GM19395 (cell line): ENCODE results near the gene MC2R.

Experiments used
- ATAC-seq: cut with Tn5 transposase; IDR thresholded peaks from one replicate; pipeline ENCODE4 v1.9.1; 2021; ENCODE audit warnings: mild to moderate bottlenecking, moderate library complexity; ENCODE audit not compliant: unreplicated experiment

The MC2R gene

GRCh38 chr18:13915391-13915790, at the start of gene MC2R:
Gene MC2R (minus strand): TSS chr18:13915536. CDS start chr18:13885518, 30,018 bp downstream.
- no peak for ATAC-seq

GRCh38 chr18:13945811-13946210, 30.5 kb upstream of the MC2R start:
- no peak for ATAC-seq

GRCh38 chr18:13943338-13943737, 28.0 kb upstream of the MC2R start:
- no peak for ATAC-seq

DNA sequence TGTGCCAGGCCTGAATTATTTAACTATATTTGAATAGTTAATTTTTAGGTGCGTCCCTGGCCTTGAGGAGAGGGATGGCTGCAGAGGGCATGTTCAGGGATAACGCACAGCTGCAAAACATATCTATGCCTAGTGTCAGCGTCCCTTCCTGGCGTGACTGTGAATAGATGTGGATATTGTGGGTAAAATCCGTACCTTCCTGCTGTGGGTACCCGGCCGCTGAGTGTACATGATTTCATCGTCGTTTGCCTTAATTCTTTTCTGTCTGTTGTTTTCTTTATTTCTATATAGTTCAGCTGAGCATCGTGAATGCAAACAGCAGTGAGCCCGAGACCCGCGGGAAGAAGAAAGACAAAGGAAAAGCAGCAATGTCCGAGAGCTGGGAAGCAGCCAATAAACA, 25.0 kb upstream of the MC2R start:
- no peak for ATAC-seq

GRCh38 chr18:13934676-13935075, 19.3 kb upstream of the MC2R start:
- ATAC-seq, result no peak

DNA sequence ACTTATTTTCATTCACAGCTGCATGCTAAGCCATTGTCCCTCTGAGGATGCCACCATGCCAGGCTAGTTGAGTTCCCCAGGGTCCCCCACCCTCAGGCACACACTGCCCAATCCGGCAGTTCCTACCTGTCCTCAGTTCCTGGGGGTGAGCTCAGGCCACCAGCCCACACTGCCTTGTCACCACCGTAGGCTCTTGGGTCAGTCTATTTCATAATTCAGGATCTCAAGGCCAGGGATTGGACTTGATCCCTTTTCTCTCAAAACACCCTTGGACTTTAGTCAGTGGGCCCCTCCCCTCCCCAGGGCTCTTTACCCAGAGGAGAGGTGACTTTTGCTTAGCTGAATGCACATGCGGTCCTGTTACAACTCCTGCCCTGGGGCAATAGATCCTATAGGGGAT, 18.7 kb upstream of the MC2R start:
- ATAC-seq, result no peak

- ATAC-seq, result no peak
Observed at GRCh38 chr18:13932285-13933025, 17.1 kb upstream of the MC2R start.

GRCh38 chr18:13930964-13931363, 15.6 kb upstream of the MC2R start:
- ATAC-seq, result no peak

- no peak for ATAC-seq
Observed at GRCh38 chr18:13923221-13923620, 7.9 kb upstream of the MC2R start.

- ATAC-seq, result no peak
Observed at GRCh38 chr18:13918898-13919297, 3.6 kb upstream of the MC2R start.

GRCh38 chr18:13917401-13917800, 2.1 kb upstream of the MC2R start:
- no peak for ATAC-seq

GRCh38 chr18:13916559-13916958, 1.2 kb upstream of the MC2R start:
- ATAC-seq, result no peak

DNA sequence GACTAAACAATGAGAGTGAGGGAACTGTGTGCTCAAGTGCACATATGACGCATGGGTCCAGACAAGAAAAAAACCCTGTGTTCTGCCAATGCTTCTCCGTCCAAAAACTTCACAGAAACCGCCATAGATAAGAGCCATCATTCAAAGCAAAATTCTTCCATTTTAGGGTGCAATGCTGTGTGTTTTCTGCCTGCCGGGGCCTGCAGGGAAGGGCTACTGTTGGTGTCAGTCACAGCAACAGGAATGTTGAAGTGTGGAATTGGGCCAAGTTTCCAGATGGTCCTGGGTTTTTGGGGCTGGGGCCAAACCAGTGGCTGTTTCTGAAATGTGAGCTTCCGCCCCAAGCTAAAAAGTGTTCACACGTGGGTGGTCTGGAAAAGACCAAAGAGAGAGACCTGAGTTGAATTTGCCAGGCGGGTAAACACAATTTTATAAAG, 677 bp upstream of the MC2R start:
- no peak for ATAC-seq

GRCh38 chr18:13914756-13915155, 580 bp downstream of the MC2R start:
- ATAC-seq, result no peak

DNA sequence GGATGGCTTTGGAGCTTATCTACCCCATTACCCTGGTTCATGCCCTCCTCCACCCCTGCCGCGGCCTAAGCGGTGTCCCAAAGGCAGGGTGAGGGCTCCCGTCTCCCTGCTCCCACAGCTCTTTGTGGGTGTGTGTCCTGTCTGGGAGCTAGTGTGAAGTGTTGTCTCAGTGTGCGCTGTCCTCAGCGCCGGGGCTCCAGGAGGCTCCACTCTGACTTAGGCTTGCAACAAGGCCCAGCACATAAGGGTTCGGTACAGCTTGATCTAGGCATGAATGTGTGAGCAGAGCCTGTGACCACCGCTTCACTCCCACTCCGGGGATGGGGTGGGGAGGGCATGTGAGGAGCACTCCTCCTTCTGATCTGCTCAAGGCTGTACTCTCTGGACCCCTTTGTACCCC, 1.2 kb downstream of the MC2R start:
- ATAC-seq, result no peak

DNA sequence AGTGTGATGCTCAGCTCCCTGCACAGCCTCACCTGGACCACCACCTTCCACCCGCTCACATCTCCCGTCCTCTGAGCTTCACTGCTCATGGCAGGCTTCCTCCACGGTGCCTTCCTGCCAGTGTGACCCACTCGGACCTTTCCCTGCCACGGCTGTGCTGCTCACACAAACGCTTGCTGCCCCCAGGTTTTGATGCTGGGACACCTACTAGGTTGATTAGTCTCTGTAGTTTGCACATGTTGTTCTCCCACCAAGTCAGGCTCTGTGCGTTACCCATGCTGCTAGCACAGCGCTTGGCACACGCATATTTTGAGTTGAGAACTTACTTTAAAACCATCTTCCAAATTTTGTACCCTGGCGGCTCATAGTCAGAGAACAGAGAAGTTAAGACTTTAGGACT, 2.1 kb downstream of the MC2R start:
- no peak for ATAC-seq

- ATAC-seq, result no peak
Observed at GRCh38 chr18:13912601-13913000, 2.7 kb downstream of the MC2R start.

DNA sequence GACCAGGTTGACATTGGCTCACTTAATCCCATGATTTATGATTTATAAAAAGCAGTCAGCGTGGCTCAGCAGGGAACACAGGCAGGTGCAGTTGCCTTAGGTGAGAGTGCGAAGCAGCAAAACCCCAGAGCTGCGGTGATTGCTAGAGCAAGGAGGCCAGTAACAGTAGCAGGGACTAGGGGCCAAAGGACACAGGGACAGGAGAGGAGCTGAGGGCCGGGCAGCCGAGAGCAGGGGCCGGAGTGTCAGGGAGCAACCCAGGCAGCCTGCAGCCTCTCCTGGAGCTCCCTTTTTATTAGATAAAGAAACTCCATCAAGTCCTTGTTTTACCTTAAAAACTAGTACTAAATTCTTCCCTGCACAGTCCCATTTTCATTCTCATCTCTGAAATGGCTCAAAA, 4.3 kb downstream of the MC2R start:
- no peak for ATAC-seq

GRCh38 chr18:13910501-13910900, 4.8 kb downstream of the MC2R start:
- no peak for ATAC-seq

- ATAC-seq, result no peak
Observed at GRCh38 chr18:13909141-13909940, 6.0 kb downstream of the MC2R start.

- ATAC-seq, result no peak
Observed at GRCh38 chr18:13900633-13901032, 14.7 kb downstream of the MC2R start.

DNA sequence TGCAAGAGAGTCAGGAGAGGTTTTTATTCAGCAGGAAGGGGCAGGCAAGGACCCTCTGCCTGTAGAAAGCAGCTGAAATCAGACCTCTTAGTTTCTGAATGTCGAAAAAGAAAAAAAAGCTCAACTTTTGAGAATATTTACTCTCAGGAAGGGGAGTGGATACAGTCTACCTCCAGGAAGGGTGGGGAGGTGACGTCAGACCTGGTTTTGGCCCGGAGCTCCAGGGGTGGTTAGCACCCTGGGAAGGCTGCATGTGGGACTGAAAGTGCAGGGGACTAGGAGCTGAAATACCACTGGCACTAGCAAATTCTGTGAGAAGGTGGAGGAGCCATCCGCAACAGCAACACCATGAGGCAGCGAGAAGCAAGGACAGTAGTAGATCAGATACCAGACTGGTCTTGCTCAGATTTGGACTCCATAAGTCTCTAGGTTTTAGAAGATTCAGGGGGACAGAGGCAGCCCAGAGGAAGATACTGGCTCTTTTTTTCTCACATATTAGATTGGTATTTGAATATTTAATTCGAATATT, 19.8 kb downstream of the MC2R start:
- no peak for ATAC-seq
